G401 (cell line): Measurements from ENCODE around the gene CPA4. TPM values are rescaled to one million over a fixed set of nuclear protein-coding genes. Genes with fewer than 3 reads are reported as not detected.
"Not testable (repeated sequence)": the region's sequence is repeated elsewhere in the genome, so short reads cannot be mapped to it uniquely, and the experiment has no call there.

Experiments used
- DNase-seq: peaks from one replicate; pipeline ENCODE4 v3.0.0-alpha.2; 2015; ENCODE audit warnings: low spot score
- in situ Hi-C: cut with HindIII; loops from 2 replicates; pipeline ENCODE4 v1.10.0; 2016; ENCODE audit warnings: low sequenced_read_pairs, mixed read lengths
- total RNA-seq: library from RNA; depleted of rRNA; stranded (reverse); fragments of >200 nt; shearing (Covaris generic); gene quantifications from 2 replicates; pipeline ENCODE4 v1.2.3, GENCODE V29; 2014

The CPA4 gene
- total RNA-seq, 1 experiment from 2014 or later = not detected

DNA sequence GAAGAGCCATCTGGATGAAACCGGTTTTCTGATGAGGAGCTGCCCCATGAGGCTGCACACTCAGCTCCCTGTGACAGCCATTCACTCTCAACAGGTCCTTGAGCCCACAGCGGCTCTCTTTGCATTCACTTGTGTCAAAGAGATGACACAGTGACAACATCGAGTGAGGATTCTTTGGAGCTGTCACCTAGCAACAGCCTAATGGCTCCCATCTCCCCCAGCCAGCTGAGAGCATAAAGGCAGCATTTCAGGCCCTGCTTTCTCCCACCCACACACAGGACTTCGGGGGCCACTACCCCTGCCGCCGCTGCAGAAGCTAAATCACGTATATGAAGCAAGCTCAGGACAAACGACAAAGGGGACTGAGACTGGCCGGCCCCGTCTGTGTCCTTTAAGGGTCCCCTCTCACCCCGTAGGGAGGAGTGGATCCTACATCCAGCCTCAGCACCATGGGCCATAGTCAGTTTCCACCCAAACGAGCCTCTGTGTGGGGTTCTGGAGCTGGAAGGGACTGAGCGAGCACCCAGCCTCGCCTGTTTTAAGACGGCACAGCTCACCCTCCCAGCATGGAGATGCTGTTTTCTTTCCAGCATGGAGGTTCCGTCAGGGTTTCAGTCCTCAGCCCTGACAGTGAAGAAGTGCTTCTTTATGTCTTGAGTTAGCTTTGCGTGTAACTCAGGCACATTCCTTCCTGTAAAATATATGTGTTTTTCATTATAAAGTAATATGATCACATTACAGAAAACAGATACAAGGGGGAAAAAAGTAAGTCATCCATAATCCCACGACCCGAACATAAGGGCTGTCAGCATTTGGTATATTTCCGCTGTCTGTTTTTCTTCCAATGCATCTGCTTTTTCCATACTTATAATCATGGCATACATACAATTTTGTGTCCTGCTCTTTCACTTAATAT lies 4.9 kb downstream of the CPA4 start:
- no peak for DNase-seq
- in situ Hi-C loops = no loop called here

- peak; percentile 5 for DNase-seq
- in situ Hi-C loops = no loop called here
Observed at GRCh38 chr7:130298544-130299326, 5.8 kb downstream of the CPA4 start.

DNA sequence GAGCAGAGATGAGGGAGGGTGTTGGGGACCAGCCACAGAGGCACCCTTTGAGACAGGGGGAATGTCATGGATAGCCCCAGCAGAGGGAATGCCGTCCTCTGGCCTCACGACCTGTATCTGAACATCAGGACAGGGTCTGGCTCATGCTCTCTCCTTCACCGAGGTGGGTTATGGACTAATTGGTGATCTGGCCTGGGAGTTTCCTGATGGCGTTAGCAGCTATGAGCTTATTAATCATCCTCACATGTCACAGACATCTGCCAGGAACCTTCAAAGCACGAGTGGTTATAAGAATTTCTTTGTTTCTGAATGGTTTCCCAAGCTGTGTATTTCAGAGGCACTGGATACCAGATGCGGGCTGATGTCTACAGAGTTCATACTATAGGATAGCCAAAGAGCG lies 6.9 kb downstream of the CPA4 start:
- in situ Hi-C loops = no loop called here
- no peak for DNase-seq

- DNase-seq = no peak
- in situ Hi-C loops = no loop called here
Observed at GRCh38 chr7:130301501-130302020, 8.6 kb downstream of the CPA4 start.

DNA sequence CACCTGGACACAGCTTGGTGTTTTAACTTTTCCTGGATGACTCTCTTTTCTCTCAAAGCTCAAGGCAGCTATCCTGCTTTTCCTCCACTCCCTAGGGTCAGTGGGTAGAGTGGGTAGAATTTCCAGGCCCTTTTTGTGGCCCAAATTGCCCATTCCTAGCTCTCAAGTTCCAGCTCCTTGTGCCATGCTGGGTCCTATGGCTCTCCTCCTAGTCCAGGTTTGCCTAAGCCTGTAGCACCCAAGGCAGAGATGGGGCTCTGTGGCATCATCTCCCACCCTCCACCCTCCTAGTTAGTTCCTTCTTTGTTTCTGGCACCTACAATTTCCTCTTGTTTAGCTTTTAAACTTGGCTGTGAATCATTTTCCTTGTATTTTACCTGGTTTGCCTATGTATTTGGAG lies 9.7 kb downstream of the CPA4 start:
- in situ Hi-C loops = no loop called here
- no peak for DNase-seq

GRCh38 chr7:130303127-130303526 lies 10.2 kb downstream of the CPA4 start:
- in situ Hi-C loops = no loop called here

DNA sequence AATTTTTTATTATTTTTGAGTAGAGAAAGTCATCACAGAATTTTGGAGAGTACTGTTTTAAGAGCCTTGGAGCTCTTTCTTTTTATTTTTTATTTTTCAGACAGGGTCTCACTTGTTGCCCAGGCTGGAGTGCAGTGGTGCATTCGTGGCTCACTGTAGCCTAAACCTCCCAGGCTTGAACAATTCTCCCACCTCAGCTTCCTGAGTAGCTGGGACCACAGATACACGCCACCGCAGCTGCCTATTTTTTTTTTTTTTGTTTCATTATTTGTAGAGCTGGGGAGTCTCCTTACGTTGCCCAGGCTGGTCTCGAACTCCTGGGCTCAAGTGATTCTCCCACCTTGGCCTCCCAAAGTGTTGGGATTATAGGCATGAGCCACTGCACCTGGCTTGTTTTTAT lies 10.6 kb downstream of the CPA4 start:
- in situ Hi-C loops = no loop called here
- DNase-seq = no peak

More at GRCh38 chr7:130303127-130303526, 10.2 kb downstream of the CPA4 start:
- no peak for DNase-seq

- DNase-seq = no peak
- in situ Hi-C loops = no loop called here
Observed at GRCh38 chr7:130303982-130304381, 11.0 kb downstream of the CPA4 start.

DNA sequence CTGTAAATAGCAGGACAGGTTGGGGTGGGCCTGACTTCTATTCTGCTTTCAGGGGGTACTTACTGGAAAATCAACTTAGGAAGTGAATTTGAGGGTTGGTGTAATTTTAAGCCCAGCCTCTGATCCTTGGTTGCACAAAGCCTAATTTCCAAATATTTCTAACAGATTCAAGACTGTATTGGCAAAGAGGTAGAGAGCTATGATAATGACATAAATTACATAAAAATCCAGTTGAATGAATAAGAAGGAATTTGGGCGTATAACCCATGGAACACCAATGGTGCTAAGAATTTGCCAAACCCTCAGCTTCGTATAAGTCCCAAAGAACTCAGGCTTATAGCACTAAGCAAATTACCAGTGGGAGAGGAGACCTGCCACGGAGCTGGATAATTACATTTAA lies 11.9 kb downstream of the CPA4 start:
- in situ Hi-C loops = no loop called here
- DNase-seq = no peak

GRCh38 chr7:130305433-130306042 lies 12.6 kb downstream of the CPA4 start:
- in situ Hi-C loops = no loop called here
- DNase-seq = no peak

DNA sequence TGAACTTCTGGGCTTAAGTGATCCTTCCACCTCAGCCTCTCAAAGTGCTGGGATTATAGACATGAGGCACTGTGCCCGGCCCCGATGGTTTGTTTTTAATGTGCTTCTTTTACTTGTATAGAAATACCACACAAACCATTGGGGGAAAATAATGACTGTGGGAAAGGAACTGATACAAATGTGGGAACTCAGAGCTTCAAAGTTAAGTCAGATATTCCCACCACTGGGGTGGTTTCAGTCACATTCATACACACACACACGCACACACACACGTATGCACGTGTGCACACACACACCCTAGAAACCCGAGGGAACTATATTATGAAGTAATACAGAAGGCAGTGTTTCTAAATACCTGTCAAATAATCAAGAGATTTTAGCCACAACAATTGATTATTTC lies 17.0 kb downstream of the CPA4 start:
- in situ Hi-C loops = no loop called here
- no peak for DNase-seq

- in situ Hi-C loops = no loop called here
- no peak for DNase-seq
Observed at GRCh38 chr7:130314305-130314704, 21.3 kb downstream of the CPA4 start.

GRCh38 chr7:130319541-130319940 lies 26.6 kb downstream of the CPA4 start:
- in situ Hi-C loops = no loop called here
- DNase-seq = no peak

DNA sequence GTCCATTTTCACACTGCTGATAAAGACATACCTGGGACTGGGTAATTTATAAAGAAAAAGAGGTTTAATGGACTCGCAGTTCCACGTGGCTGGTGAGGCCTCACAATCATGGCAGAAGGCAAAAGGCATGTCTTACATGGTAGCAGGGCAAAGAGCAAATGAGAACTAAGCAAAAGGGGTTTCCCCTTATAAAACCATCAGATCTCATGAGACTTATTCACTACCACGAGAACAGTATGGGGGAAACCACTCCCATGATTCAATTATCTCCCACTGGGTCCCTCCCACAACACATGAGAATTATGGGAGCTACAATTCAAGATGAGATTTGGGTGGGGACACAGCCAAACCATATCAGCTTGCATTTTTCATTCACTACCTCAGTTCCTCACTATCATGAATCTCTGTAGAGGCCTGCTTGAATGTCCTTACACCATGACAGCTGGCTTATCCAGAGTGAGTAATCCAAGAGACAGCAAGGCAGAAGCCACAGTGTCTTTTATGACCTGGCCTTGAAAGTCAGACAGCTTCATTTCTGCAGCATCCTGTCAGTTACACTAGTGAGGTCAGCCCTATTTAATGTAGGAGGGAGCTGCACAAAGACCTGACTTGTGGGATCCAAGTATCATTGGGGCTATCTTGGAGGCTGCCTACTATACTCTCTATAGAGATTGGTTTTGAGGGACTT lies 28.7 kb downstream of the CPA4 start:
- in situ Hi-C loops, DNase-seq: not testable (repeated sequence)

- in situ Hi-C loops = no loop called here
- DNase-seq = no peak
Observed at GRCh38 chr7:130322615-130323014, 29.7 kb downstream of the CPA4 start.

- in situ Hi-C loops = no loop called here
- DNase-seq = no peak
Observed at GRCh38 chr7:130324306-130324943, 31.5 kb downstream of the CPA4 start.

GRCh38 chr7:130329681-130330080 lies 36.7 kb downstream of the CPA4 start:
- in situ Hi-C loops = no loop called here
- DNase-seq = no peak

GRCh38 chr7:130332259-130333053 lies 39.5 kb downstream of the CPA4 start:
- in situ Hi-C loops = no loop called here
- no peak for DNase-seq
